Activated naive CD8-positive, alpha-beta T cell treated with anti-CD3 and anti-CD28 coated beads, Interleukin-2, amount 10 ng/mL, durations not matched to agents 7 days and 5 days (primary cell): ENCODE data around the gene TTLL11. TPM values are rescaled to one million over a fixed set of nuclear protein-coding genes. Genes with fewer than 3 reads are reported as not detected.

Source experiments
- ATAC-seq: fragments of 150-1000 bp; cut with Tn5 transposase; one replicate; pipeline ENCODE4 v1.10.0; 2021; ENCODE audit warnings: low read depth, moderate library complexity
- POLR2A ChIA-PET: fragments of 350-600 bp; sonication (Branson Sonifier 250); formaldehyde crosslinking; loops from one replicate; lab custom pipeline; 2021; ENCODE audit warnings: antibody characterized with exemption; lab: Charles Lee
- DNase-seq: peaks from one replicate; pipeline ENCODE4 v3.0.0; 2021
- H3K27ac Mint-ChIP-seq: one replicate; pipeline ENCODE4 v1.8.0; 2022; ENCODE audit warnings: mild to moderate bottlenecking, mixed read lengths
- H3K27me3 Mint-ChIP-seq: one replicate; pipeline ENCODE4 v1.8.0; 2022; ENCODE audit warnings: mild to moderate bottlenecking, moderate library complexity, mixed read lengths
- H3K36me3 Mint-ChIP-seq: one replicate; pipeline ENCODE4 v1.8.0; 2021; ENCODE audit warnings: mild to moderate bottlenecking, mixed read lengths
- H3K4me1 Mint-ChIP-seq: one replicate; pipeline ENCODE4 v1.8.0; 2021; ENCODE audit warnings: mixed read lengths
- H3K4me3 Mint-ChIP-seq: one replicate; pipeline ENCODE4 v1.8.0; 2022; ENCODE audit warnings: mild to moderate bottlenecking, moderate library complexity, mixed read lengths
- H3K9me3 Mint-ChIP-seq: one replicate; pipeline ENCODE4 v1.8.0; 2021; ENCODE audit warnings: mixed read lengths
- total RNA-seq, 2 experiments: library from RNA; stranded (reverse); gene quantifications; one replicate each; pipeline ENCODE4 v1.2.3, GENCODE V29; 2021

Gene TTLL11
- total RNA-seq, 2 experiments from 2014 or later, result 3.9 to 4.1 TPM

- Mint-ChIP-seq H3K27me3 (peaks cover 2% of the 10 kb centered on the region), H3K9me3 (no peaks in the 10 kb centered on the region), H3K36me3 (no peaks in the 10 kb centered on the region), H3K4me1 (peaks cover 1% of the 10 kb centered on the region), H3K4me3 (no peak overlapping the region), H3K27ac (no peak overlapping the region)
- POLR2A ChIA-PET, result interaction anchor here (0.6 kb wide), 1 partner anchor 176 kb away, joined by 3 read pairs; no protein-coding TSS in a partner anchor
- DNase-seq (no peak), ATAC-seq (no peak)
Observed at GRCh38 chr9:122111413-122112085, 18.4 kb upstream of the TTLL11 start.

- peaks cover 1% of the 10 kb centered on the region for H3K4me1 Mint-ChIP-seq
- no peak overlapping the region for H3K27ac Mint-ChIP-seq
- H3K9me3 Mint-ChIP-seq, result no peaks in the 10 kb centered on the region
- ATAC-seq, result no peak
- POLR2A ChIA-PET, result no interaction called here
- no peak overlapping the region for H3K4me3 Mint-ChIP-seq
- no peaks in the 10 kb centered on the region for H3K36me3 Mint-ChIP-seq
- peaks cover under 1% of the 10 kb centered on the region for H3K27me3 Mint-ChIP-seq
- no peak for DNase-seq
Observed at GRCh38 chr9:122110100-122110833, 17.2 kb upstream of the TTLL11 start.

DNA sequence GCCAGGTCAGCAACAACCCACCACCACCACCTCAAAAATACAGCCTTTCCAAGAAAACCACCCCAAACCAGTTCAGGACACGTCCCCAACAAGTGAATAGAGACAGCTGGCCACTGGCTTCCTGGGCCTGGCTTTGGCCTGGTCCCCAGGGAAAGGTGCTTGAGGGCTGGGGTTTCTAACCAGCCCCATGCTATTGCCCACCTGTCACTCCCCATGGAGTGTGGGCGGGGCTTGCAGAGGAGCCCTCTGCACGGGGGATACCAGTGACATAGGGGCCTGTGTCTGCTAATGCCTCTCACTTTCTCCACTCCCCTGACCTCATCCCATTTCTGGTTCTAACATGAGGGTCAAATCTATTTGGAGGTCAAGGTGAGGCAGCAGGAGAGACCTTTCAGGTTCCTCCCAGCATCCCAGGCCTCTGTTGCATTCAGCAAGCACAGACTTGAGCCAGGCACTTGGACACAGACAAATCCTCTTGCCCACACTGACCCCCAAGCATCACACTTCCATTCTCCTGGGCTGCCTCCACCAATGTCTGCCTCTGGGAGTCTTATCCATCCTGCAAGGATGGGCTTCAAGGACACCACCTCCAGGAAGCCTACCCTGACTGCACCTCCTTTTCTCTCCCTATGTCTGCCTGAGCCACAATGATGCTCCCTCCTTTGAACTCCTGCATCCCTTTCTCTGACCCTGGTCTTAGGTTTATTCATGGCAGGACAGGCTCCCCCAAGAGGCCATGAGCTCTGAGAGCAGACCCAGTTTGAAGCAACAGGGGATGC, 16.1 kb upstream of the TTLL11 start:
- no peak for DNase-seq
- no peak overlapping the region for H3K4me3 Mint-ChIP-seq
- ATAC-seq, result no peak
- H3K36me3 Mint-ChIP-seq, result no peaks in the 10 kb centered on the region
- H3K4me1 Mint-ChIP-seq, result no peaks in the 10 kb centered on the region
- POLR2A ChIA-PET, result no interaction called here
- H3K9me3 Mint-ChIP-seq, result no peaks in the 10 kb centered on the region
- H3K27me3 Mint-ChIP-seq, result no peaks in the 10 kb centered on the region
- H3K27ac Mint-ChIP-seq, result no peak overlapping the region

DNA sequence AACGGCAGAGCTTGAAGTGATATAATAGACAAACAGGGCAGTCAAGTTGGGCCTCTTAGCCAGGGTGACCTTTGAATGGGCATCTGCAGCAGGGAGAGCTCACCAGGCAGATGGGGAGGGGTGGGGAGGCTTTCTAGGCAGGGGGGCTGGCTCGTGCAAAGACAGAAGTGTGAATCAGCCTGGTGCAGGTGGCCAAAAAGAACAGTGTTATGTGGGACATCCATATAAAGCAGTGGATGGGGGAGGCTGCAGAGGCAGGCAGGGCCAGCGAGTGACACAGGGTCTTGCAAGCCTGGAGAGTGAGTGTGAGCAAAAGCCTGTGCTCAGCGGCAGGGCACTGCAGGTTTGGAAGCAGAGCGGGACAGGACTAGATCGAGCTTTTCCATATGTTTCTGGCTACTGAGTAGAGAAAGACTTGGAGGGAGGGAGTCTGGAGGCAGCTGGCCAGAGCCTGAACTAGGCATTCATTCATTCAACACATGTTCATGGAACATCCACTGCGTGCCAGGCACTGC, 14.2 kb upstream of the TTLL11 start:
- ATAC-seq (no peak), DNase-seq (no peak)
- no peaks in the 10 kb centered on the region for H3K27me3 Mint-ChIP-seq
- no peak overlapping the region for H3K4me3 Mint-ChIP-seq
- peaks cover 1% of the 10 kb centered on the region for H3K36me3 Mint-ChIP-seq
- POLR2A ChIA-PET, result no interaction called here
- H3K9me3 Mint-ChIP-seq, result peaks cover 2% of the 10 kb centered on the region
- H3K27ac Mint-ChIP-seq, result no peak overlapping the region
- no peaks in the 10 kb centered on the region for H3K4me1 Mint-ChIP-seq

DNA sequence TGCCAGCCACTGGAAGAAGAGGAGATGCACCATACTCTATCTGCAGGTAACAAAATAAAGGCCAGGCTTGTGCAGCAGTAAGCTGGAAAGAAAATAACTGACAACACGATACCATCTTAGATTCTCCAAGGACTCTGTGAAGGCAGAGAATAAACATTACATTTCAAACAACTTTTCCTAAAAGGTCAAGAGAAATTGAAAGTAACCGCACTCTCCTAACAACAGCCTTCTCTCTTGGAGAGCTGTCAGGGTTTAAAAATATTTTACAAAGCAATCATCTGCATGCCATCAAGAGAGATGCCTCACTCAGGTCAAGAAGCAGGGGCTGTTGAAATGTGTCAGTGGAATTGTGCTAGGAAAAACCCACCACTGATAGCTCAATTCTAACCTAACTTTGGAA, 13.5 kb upstream of the TTLL11 start:
- peaks cover 1% of the 10 kb centered on the region for H3K36me3 Mint-ChIP-seq
- peaks cover 2% of the 10 kb centered on the region for H3K9me3 Mint-ChIP-seq
- DNase-seq (no peak), ATAC-seq (no peak)
- no peaks in the 10 kb centered on the region for H3K4me1 Mint-ChIP-seq
- no peak overlapping the region for H3K27ac Mint-ChIP-seq
- POLR2A ChIA-PET, result no interaction called here
- no peaks in the 10 kb centered on the region for H3K27me3 Mint-ChIP-seq
- H3K4me3 Mint-ChIP-seq, result no peak overlapping the region

DNA sequence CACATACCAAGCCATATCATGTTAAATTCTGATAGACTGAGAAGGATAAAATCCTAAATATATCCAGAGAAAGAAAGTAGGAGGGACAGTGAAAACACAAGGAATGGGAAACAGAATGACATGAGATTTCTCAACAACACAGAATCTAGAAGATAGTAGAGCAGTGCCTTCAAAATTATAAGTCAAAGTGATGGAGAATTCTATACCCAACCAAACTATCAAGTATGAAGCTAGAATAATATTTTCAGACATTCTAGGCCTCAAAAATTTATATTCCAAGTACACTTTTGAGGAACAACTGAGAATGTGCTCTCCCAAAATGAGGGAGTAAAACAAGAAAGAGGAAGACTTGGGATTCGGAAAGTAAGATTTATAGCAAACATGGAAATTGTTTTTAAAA, 10.9 kb upstream of the TTLL11 start:
- no peak overlapping the region for H3K4me3 Mint-ChIP-seq
- peaks cover 2% of the 10 kb centered on the region for H3K4me1 Mint-ChIP-seq
- no peaks in the 10 kb centered on the region for H3K27me3 Mint-ChIP-seq
- H3K9me3 Mint-ChIP-seq, result peaks cover 2% of the 10 kb centered on the region
- peaks cover 1% of the 10 kb centered on the region for H3K36me3 Mint-ChIP-seq
- POLR2A ChIA-PET, result interaction anchor here (0.7 kb wide), 2 partner anchors 15 to 614 kb away, joined by 4 read pairs; no protein-coding TSS in a partner anchor
- ATAC-seq (no peak), DNase-seq (no peak)
- no peak overlapping the region for H3K27ac Mint-ChIP-seq

DNA sequence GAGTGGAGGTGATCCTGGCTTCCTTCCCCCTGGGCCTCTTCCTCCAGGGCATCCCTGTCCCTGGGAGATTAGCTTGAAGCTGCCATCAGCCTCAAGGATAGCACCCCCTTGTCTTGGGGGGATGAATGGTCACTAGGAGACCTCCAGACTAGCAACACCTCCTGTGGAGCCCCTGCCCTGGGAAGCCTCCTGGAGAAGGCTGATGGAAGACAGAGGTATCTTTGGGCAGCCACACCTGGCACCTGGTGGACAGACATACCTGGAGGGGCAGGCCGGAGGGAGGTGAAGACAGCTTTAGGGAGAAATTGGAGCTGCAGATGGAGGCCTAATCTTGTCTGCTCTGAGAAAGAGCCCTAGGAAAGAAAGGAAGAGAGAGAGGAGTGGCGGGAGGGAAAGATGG, 9.0 kb upstream of the TTLL11 start:
- Mint-ChIP-seq H3K9me3 (peaks cover 2% of the 10 kb centered on the region), H3K27me3 (no peaks in the 10 kb centered on the region), H3K36me3 (peaks cover 1% of the 10 kb centered on the region), H3K27ac (no peak overlapping the region), H3K4me3 (no peak overlapping the region), H3K4me1 (peaks cover 2% of the 10 kb centered on the region)
- POLR2A ChIA-PET, result no interaction called here
- ATAC-seq (no peak), DNase-seq (no peak)

GRCh38 chr9:122100756-122101155, 7.6 kb upstream of the TTLL11 start:
- ATAC-seq (no peak), DNase-seq (no peak)
- Mint-ChIP-seq H3K27ac (no peak overlapping the region), H3K27me3 (no peaks in the 10 kb centered on the region), H3K36me3 (peaks cover 1% of the 10 kb centered on the region), H3K4me3 (no peak overlapping the region), H3K4me1 (peaks cover 5% of the 10 kb centered on the region), H3K9me3 (peaks cover 2% of the 10 kb centered on the region)
- POLR2A ChIA-PET, result no interaction called here

GRCh38 chr9:122099271-122099869, 6.3 kb upstream of the TTLL11 start:
- Mint-ChIP-seq H3K9me3 (peaks cover 2% of the 10 kb centered on the region), H3K4me1 (peaks cover 15% of the 10 kb centered on the region), H3K4me3 (peak overlapping the region; percentile 38), H3K27me3 (peaks cover 6% of the 10 kb centered on the region), H3K36me3 (peaks cover 1% of the 10 kb centered on the region), H3K27ac (no peak overlapping the region)
- DNase-seq, result peak; percentile 83
- ATAC-seq, result peak; percentile 75
- POLR2A ChIA-PET, result interaction anchor here (0.6 to 1.1 kb wide), 4 partner anchors 22 to 251 kb away, joined by 3 to 4 read pairs (median 3); no protein-coding TSS in a partner anchor

- POLR2A ChIA-PET, result no interaction called here
Observed at GRCh38 chr9:122097679-122098315, 4.7 kb upstream of the TTLL11 start.

GRCh38 chr9:122096620-122097415, 3.7 kb upstream of the TTLL11 start:
- DNase-seq, result no peak
- no peaks in the 10 kb centered on the region for H3K36me3 Mint-ChIP-seq
- POLR2A ChIA-PET, result interaction anchor here (0.5 kb wide), 1 partner anchor 249 kb away, joined by 5 read pairs; no protein-coding TSS in a partner anchor
- ATAC-seq, result no peak
- H3K4me1 Mint-ChIP-seq, result peaks cover 21% of the 10 kb centered on the region
- peaks cover 10% of the 10 kb centered on the region for H3K27me3 Mint-ChIP-seq
- no peak overlapping the region for H3K27ac Mint-ChIP-seq
- no peak overlapping the region for H3K4me3 Mint-ChIP-seq
- no peaks in the 10 kb centered on the region for H3K9me3 Mint-ChIP-seq

More at GRCh38 chr9:122097679-122098315, 4.7 kb upstream of the TTLL11 start:
- Mint-ChIP-seq H3K36me3 (no peaks in the 10 kb centered on the region), H3K27me3 (peaks cover 10% of the 10 kb centered on the region), H3K4me3 (no peak overlapping the region), H3K4me1 (peaks cover 17% of the 10 kb centered on the region), H3K27ac (no peak overlapping the region), H3K9me3 (no peaks in the 10 kb centered on the region)
- no peak for DNase-seq
- no peak for ATAC-seq
